ENCODE results near the gene PIM1.

PIM1 gene

DNA sequence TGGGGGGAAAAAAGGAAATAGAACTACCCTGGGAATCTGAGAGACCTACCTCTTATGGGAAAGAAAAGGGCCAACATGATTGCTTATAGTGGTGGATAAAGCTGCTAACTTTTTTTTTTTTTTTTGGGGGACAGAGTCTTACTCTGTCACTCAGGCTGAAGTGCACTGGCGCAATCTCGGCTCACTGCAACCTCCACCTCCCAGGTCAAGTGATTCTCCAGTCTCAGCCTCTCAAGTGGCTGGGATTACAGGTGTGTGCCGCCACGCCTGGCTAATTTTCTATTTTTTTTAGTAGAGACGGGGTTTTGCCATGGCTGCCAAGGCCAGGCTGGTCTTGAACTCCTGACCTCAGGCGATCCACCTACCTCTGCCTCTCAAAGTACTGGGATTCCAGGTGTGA lies 48.1 kb downstream of the PIM1 start:
- H2AFZ ChIP-seq (ENCODE audit: low read depth, low read length) = no peak overlapping the region
- H3K27me3 ChIP-seq (ENCODE audit: insufficient read depth, low read length) = no peaks in the 10 kb centered on the region
- no peaks in the 10 kb centered on the region for H3K9me3 ChIP-seq (ENCODE audit: low read length)

DNA sequence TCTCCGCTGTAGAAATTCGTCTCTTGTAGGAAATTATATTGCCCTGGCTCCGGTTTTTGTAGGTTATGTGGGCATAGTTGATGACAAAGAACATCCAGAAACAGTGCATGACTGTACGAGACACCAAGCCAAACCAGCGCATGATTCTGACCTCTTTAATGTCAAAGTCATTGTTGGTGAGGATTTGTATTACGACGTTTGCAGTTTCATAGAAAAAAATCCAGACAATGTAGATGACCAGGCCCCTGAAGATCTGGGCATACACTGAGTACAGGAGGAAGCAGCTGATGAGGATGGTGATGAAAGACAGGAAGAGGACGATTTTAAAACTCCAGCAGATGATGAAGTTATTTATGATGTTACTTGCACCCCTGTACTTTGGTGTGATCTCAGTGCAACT lies 48.6 kb downstream of the PIM1 start:
- no peaks in the 10 kb centered on the region for H3K4me1 ChIP-seq (ENCODE audit: insufficient read depth, low read length)
- no peaks in the 10 kb centered on the region for H3K9me3 ChIP-seq (ENCODE audit: low read length)
- H3K27me3 ChIP-seq (ENCODE audit: insufficient read depth, low read length) = no peaks in the 10 kb centered on the region
- no peaks in the 10 kb centered on the region for H3K36me3 ChIP-seq (ENCODE audit: insufficient read depth, low read length)
- no peak overlapping the region for H2AFZ ChIP-seq (ENCODE audit: low read depth, low read length)
- H3K4me3 ChIP-seq (ENCODE audit: low read length) = no peak overlapping the region

More for the DNA sequence above, 48.1 kb downstream of the PIM1 start:
- Histone ChIP-seq H3K36me3 (ENCODE audit: insufficient read depth, low read length) (no peaks in the 10 kb centered on the region), H3K4me1 (ENCODE audit: insufficient read depth, low read length) (no peaks in the 10 kb centered on the region), H3K4me3 (ENCODE audit: low read length) (no peak overlapping the region)

GRCh38 chr6:37221585-37222124 lies 51.7 kb downstream of the PIM1 start:
- H3K9me3 ChIP-seq (ENCODE audit: low read length) = no peaks in the 10 kb centered on the region
- no peaks in the 10 kb centered on the region for H3K36me3 ChIP-seq (ENCODE audit: insufficient read depth, low read length)
- no peaks in the 10 kb centered on the region for H3K4me1 ChIP-seq (ENCODE audit: insufficient read depth, low read length)
- no peaks in the 10 kb centered on the region for H3K27me3 ChIP-seq (ENCODE audit: insufficient read depth, low read length)
- H2AFZ ChIP-seq (ENCODE audit: low read depth, low read length) = peak overlapping the region; percentile 60
- H3K4me3 ChIP-seq (ENCODE audit: low read length) = peak overlapping the region; percentile 40

DNA sequence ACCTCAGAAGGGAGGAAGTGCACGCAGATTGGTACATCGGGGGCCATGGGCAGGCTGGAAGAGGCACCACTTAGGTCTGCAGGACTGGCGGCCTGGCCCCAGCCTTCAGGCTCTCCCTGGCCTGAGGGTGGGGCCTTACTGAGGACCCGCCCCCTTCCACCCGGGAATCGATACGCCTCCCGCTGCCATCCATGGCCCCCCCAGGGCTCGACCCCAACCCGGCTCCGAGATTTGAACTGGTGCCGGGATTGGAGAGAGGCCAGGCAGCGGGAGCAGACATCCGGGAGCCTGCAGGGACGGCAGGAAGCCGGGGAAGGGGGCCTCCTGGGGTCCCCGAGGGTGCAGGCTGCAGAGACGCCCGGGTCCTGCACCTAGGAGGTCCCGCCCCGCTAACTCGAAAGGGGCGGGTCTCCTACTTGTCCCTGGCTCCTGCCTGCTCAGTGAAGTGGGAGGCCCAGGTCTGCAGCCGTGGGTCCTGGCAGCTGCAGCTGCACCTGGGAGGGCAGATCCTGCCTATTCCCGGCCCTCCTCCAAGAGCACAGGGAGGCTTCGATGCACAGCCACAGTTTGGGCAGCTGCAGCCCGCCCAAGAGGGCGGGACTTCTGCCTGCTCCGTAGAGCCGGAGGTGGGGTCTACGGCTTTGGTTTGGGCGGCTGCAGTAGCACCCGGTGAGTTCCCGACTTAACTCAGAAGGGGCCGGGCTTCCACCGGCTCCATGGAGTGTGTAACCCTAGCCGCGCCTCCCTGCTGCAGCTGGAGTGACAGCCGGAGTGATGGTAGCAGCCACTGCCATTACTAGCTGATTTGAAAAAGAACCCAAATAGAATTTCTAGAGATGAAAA lies 52.4 kb downstream of the PIM1 start:
- no peaks in the 10 kb centered on the region for H3K4me1 ChIP-seq (ENCODE audit: insufficient read depth, low read length)

GRCh38 chr6:37222992-37223391 lies 53.0 kb downstream of the PIM1 start:
- H2AFZ ChIP-seq (ENCODE audit: low read depth, low read length) = peak overlapping the region; percentile 60
- H3K9me3 ChIP-seq (ENCODE audit: low read length) = no peaks in the 10 kb centered on the region
- H3K36me3 ChIP-seq (ENCODE audit: insufficient read depth, low read length) = no peaks in the 10 kb centered on the region
- no peaks in the 10 kb centered on the region for H3K4me1 ChIP-seq (ENCODE audit: insufficient read depth, low read length)
- H3K4me3 ChIP-seq (ENCODE audit: low read length) = peak overlapping the region; percentile 40
- H3K27me3 ChIP-seq (ENCODE audit: insufficient read depth, low read length) = no peaks in the 10 kb centered on the region

More for the DNA sequence above, 52.4 kb downstream of the PIM1 start:
- peak overlapping the region; percentile 40 for H3K4me3 ChIP-seq (ENCODE audit: low read length)
- peak overlapping the region; percentile 60 for H2AFZ ChIP-seq (ENCODE audit: low read depth, low read length)
- H3K36me3 ChIP-seq (ENCODE audit: insufficient read depth, low read length) = no peaks in the 10 kb centered on the region
- H3K9me3 ChIP-seq (ENCODE audit: low read length) = no peaks in the 10 kb centered on the region
- no peaks in the 10 kb centered on the region for H3K27me3 ChIP-seq (ENCODE audit: insufficient read depth, low read length)

All from neuron (in vitro differentiated cells).